HG03521 (cell line): ENCODE results near the gene PSME3IP1.
"Not testable (repeated sequence)": the region's sequence is repeated elsewhere in the genome, so short reads cannot be mapped to it uniquely, and the experiment has no call there.

Experiments
- ATAC-seq: cut with Tn5 transposase; IDR thresholded peaks from one replicate; pipeline ENCODE4 v1.9.1; 2021; ENCODE audit warnings: mild to moderate bottlenecking, moderate library complexity; ENCODE audit not compliant: unreplicated experiment

The PSME3IP1 gene

GRCh38 chr16:57185945-57186871 lies at the start of gene PSME3IP1, which contains the start of gene RSPRY1:
Gene PSME3IP1 (minus strand): TSS chr16:57186039. CDS start chr16:57173854, 12,185 bp downstream.
Gene RSPRY1 (plus strand): TSS chr16:57186329. CDS start chr16:57204659, 18,330 bp downstream.
- peak; percentile 87 for ATAC-seq

- ATAC-seq: no peak
These were observed 49.5 kb upstream of the PSME3IP1 start for GRCh38 chr16:57235128-57236021.

DNA sequence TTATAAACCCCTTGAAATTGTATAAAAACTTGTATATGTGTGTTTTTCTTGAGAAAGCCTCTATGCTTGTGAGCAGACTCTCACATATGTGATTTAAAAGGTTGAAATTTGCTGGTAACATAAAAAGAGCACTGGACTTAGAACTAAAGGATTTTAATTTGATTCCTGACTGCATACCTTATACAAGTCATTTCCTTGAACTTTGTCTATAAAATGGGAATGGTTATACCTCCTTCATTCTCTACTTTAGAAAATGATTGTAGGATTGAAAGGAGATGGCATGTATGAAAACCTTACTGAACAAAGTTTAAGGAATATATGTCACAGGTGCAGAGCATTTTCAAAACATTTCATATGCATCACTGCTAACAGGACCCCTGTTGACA lies 48.9 kb upstream of the PSME3IP1 start:
- ATAC-seq: no peak

DNA sequence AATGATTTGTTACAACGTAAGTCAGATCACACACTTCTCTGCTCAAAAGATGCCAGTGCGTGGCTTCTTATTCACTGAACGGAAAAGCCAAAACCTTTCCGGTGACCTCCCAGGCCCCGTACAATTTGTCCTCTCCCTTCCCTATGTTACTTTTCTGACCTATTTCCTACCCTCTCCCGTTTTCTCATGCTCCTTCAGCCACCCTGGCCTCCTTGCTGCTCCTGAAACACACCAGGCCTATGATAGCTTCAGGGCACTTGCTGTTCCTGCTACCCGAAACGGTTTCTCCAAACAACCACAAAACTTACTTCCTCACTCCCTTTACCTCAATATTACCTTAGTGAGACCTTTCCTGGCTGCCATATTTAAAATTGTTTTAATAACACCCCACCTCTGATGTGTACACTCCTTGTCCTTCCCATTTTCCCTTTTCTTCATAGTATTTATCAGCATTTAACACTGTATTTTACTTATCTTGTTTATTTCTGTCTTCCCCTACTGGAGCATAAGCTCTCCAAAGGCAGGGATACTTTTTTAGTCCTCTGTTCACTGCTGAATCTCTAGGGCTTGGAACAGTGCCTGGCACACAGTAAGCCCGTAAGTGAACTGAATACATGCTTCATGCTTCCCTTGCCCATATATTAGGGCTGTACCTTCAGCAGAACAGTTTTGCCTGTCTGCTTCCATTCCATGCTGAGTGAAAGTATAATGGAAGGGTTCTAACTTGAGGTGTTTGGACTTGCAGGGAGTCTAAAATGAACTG lies 48.3 kb upstream of the PSME3IP1 start:
- no peak for ATAC-seq

- ATAC-seq: no peak
These were observed 46.0 kb upstream of the PSME3IP1 start for GRCh38 chr16:57231821-57232350.

GRCh38 chr16:57229079-57229478 lies 43.2 kb upstream of the PSME3IP1 start:
- no peak for ATAC-seq

DNA sequence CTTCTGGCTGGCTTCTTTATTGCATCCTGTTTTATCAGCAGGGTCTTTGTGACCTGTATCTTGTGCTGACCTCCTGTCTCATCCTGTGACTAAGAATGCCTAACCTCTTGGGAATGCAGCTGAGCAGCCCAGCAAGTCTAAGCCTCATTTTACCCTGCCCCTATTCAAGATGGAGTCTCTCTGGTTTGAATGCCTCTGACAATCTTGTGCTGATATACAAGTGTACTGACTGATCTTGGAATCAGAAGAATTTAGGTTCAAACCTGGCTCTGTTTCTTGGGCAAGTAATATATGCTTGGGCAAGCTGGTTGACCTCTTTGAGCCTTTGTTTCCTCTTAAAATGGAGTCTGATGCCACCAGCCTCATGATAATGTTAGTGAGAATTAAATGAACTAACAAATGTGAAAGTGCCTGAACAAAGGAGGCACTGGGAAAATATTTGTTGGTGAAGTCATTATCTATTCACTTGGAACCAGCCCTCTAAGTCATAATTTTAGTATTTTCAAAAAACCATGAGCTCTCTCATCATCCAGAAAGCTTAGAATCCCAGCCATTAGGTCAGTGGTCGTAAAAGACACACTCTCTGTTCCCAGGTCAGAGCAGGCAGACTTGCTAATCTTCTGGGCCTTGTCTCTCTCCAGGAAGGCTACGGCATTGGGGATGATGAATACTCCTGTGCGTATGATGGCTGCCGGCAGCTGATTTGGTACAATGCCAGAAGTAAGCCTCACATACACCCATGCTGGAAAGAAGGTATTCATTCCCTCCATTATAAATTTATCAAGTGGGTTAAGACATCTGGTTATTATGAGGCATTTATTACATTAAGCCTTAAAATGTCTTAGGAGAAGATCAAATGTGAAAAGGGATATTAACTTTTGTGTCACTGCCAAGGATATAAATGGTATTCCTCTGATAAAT lies 41.1 kb upstream of the PSME3IP1 start:
- ATAC-seq: no peak

- no peak for ATAC-seq
These were observed 40.1 kb upstream of the PSME3IP1 start for GRCh38 chr16:57225978-57226377.

- ATAC-seq: no peak
These were observed 39.0 kb upstream of the PSME3IP1 start for GRCh38 chr16:57224651-57225335.

GRCh38 chr16:57223057-57223456 lies 37.2 kb upstream of the PSME3IP1 start:
- ATAC-seq: no peak

DNA sequence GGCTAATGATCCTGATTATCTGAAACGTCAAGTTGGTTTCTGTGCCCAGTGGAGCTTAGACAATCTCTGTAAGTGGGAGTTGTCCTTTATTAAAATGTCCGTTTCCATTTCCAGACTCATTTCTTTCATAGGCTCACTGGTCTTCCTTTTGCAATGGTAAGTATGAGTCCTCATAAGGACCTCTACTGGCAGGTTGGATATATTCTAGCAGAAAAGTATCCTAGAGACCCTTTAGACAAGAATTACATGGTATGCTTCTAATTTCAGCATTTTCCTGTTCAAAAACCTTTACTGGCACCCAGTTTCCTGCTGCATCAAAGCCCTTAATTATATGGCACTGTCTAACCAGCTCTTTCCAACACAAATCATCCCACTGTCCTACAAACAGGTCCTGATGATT lies 31.1 kb upstream of the PSME3IP1 start:
- no peak for ATAC-seq

- no peak for ATAC-seq
These were observed 27.6 kb upstream of the PSME3IP1 start for GRCh38 chr16:57213462-57213861.

DNA sequence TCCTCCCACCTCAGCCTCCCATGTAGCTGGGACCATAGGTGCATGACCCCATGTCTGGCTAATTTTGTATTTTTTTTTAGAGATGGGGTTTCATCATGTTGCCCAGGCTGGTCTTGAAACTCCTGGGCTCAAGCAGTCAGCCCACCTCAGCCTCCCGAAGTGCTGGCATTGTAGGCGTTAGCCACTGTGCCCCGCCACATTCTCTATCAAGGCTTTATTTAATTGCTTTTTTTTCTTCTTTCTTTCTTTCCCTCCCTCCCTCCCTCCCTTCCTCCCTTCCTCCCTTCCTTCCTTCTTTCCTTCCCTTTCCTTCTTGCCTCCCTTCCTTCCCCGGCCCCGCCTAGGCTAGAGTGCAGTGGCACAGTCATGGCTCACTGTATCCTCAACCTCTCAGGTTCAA lies 23.9 kb upstream of the PSME3IP1 start:
- no peak for ATAC-seq

DNA sequence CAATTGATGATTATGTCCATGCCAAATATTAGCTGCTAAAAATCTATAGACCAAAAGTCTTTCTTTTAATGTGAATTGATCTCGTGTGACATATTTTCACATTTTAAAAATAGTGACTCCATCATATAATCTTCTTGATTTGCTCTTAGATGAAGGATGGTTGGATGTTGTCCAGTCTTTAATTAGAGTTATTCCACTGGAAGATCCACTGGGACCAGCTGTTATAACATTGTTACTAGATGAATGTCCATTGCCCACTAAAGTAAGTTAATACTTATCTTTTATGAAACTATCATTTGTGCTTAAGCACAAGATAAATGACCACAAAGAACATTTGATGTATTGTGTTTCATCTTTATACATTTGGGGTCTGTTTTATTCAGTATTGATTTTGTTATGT lies 23.1 kb upstream of the PSME3IP1 start:
- ATAC-seq: no peak

DNA sequence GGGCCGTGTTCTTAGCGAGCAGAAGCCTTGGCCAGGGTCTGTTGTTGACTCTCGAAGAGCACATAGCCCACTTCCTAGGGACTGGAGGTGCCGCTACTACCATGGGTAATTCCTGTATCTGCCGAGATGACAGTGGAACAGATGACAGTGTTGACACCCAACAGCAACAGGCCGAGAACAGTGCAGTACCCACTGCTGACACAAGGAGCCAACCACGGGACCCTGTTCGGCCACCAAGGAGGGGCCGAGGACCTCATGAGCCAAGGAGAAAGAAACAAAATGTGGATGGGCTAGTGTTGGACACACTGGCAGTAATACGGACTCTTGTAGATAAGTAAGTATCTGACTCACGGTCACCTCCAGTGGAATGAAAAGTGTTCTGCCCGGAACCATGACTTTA lies 18.8 kb upstream of the PSME3IP1 start:
- no peak for ATAC-seq

- no peak for ATAC-seq
These were observed 17.6 kb upstream of the PSME3IP1 start for GRCh38 chr16:57203451-57203850.

- no peak for ATAC-seq
These were observed 16.5 kb upstream of the PSME3IP1 start for GRCh38 chr16:57202095-57202886.

DNA sequence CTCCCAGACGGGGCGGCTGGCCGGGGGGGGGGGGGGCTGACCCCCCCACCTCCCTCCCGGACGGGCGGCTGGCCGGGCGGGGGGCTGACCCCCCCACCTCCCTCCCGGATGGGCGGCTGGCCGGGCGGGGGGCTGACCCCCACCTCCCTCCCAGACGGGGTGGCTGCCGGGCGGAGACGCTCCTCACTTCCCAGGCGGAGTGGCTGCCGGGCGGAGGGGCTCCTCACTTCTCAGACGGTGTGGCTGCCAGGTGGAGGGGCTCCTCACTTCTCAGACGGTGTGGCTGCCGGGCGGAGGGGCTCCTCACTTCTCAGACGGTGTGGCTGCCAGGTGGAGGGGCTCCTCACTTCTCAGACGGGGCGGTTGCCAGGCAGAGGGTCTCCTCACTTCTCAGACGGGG lies 15.1 kb upstream of the PSME3IP1 start:
- not testable (repeated sequence) for ATAC-seq
